Jurkat, Clone E6-1 (cell line): ENCODE data around the gene TMEM132D.

ENCODE experiments used
- DNase-seq: peaks from one replicate; pipeline ENCODE4 v3.0.0-alpha.2; 2011; ENCODE audit warnings: low read depth, low spot score
- H3K4me3 ChIP-seq: 2 replicates; pipeline ENCODE4 v1.5.1; 2011; ENCODE audit warnings: mild to moderate bottlenecking, low read length, control low read depth, moderate library complexity

Gene TMEM132D

GRCh38 chr12:129681830-129682229 is 222.0 kb downstream of the TMEM132D start:
- no peak for DNase-seq
- H3K4me3 ChIP-seq, result no peak overlapping the region

- DNase-seq, result no peak
- H3K4me3 ChIP-seq, result no peak overlapping the region
Observed at GRCh38 chr12:129681151-129681550, 222.7 kb downstream of the TMEM132D start.

GRCh38 chr12:129676411-129676810 is 227.4 kb downstream of the TMEM132D start:
- H3K4me3 ChIP-seq, result no peak overlapping the region
- no peak for DNase-seq

- no peak overlapping the region for H3K4me3 ChIP-seq
- DNase-seq, result peak; percentile 84
Observed at GRCh38 chr12:129675947-129676346, 227.9 kb downstream of the TMEM132D start.

GRCh38 chr12:129675496-129675895 is 228.3 kb downstream of the TMEM132D start:
- no peak overlapping the region for H3K4me3 ChIP-seq
- DNase-seq, result no peak

GRCh38 chr12:129673806-129674205 is 230.0 kb downstream of the TMEM132D start:
- DNase-seq, result no peak
- H3K4me3 ChIP-seq, result no peak overlapping the region

- no peak overlapping the region for H3K4me3 ChIP-seq
- DNase-seq, result no peak
Observed at GRCh38 chr12:129672110-129672509, 231.7 kb downstream of the TMEM132D start.

- no peak for DNase-seq
- no peak overlapping the region for H3K4me3 ChIP-seq
Observed at GRCh38 chr12:129670256-129670920, 233.4 kb downstream of the TMEM132D start.

GRCh38 chr12:129665414-129665813 is 238.4 kb downstream of the TMEM132D start:
- DNase-seq, result no peak

GRCh38 chr12:129662234-129662633 is 241.6 kb downstream of the TMEM132D start:
- no peak for DNase-seq
- no peak overlapping the region for H3K4me3 ChIP-seq

More at GRCh38 chr12:129665414-129665813, 238.4 kb downstream of the TMEM132D start:
- no peak overlapping the region for H3K4me3 ChIP-seq

- H3K4me3 ChIP-seq, result no peak overlapping the region
- no peak for DNase-seq
Observed at GRCh38 chr12:129660946-129661345, 242.9 kb downstream of the TMEM132D start.

GRCh38 chr12:129659961-129660622 is 243.7 kb downstream of the TMEM132D start:
- no peak for DNase-seq
- no peak overlapping the region for H3K4me3 ChIP-seq

- no peak for DNase-seq
- no peak overlapping the region for H3K4me3 ChIP-seq
Observed at GRCh38 chr12:129657179-129657578, 246.6 kb downstream of the TMEM132D start.

GRCh38 chr12:129651951-129652350 is 251.9 kb downstream of the TMEM132D start:
- no peak overlapping the region for H3K4me3 ChIP-seq
- DNase-seq, result no peak

GRCh38 chr12:129641926-129642325 is 261.9 kb downstream of the TMEM132D start:
- DNase-seq, result no peak
- no peak overlapping the region for H3K4me3 ChIP-seq

GRCh38 chr12:129635021-129635685 is 268.7 kb downstream of the TMEM132D start:
- no peak overlapping the region for H3K4me3 ChIP-seq
- DNase-seq, result peak; percentile 42

- H3K4me3 ChIP-seq, result no peak overlapping the region
- no peak for DNase-seq
Observed at GRCh38 chr12:129631316-129631715, 272.5 kb downstream of the TMEM132D start.

GRCh38 chr12:129629901-129630300 is 273.9 kb downstream of the TMEM132D start:
- peak; percentile 32 for DNase-seq
- H3K4me3 ChIP-seq, result no peak overlapping the region

- no peak for DNase-seq
- no peak overlapping the region for H3K4me3 ChIP-seq
Observed at GRCh38 chr12:129622566-129622965, 281.3 kb downstream of the TMEM132D start.

GRCh38 chr12:129619271-129619670 is 284.6 kb downstream of the TMEM132D start:
- no peak overlapping the region for H3K4me3 ChIP-seq
- no peak for DNase-seq
